Occipital lobe (tissue), 2 donors: ENCODE data around the gene PCDHB12. TPM values are rescaled to one million over a fixed set of nuclear protein-coding genes. Genes with fewer than 3 reads are reported as not detected.
"Not testable (repeated sequence)": the region's sequence is repeated elsewhere in the genome, so short reads cannot be mapped to it uniquely, and the experiment has no call there.

Experiments used
- DNase-seq: peaks from one replicate; lab custom pipeline; 2025; lab: John Stamatoyannopoulos, UW
- total RNA-seq: library from RNA; depleted of rRNA; stranded (reverse); fragments of >200 nt; gene quantifications from one replicate; pipeline ENCODE4 v1.2.3, GENCODE V29; 2014

The PCDHB12 gene
- total RNA-seq, 1 donor from 2014 or later = 14.8 TPM

GRCh38 chr5:141201646-141202045, 6.9 kb upstream of the PCDHB12 start:
- not testable (repeated sequence) for DNase-seq

- not testable (repeated sequence) for DNase-seq
These were observed 1.8 kb downstream of the PCDHB12 start for GRCh38 chr5:141210281-141210680.

GRCh38 chr5:141210849-141211248, 2.3 kb downstream of the PCDHB12 start:
- DNase-seq = not testable (repeated sequence)

- not testable (repeated sequence) for DNase-seq
These were observed 5.3 kb downstream of the PCDHB12 start, which contains the start of gene PCDHB13 for GRCh38 chr5:141213656-141214339. TSS of gene PCDHB13 (plus strand) at chr5:141213919. CDS start at chr5:141214124, 205 bp downstream.

GRCh38 chr5:141214583-141214982, 6.1 kb downstream of the PCDHB12 start:
- DNase-seq = not testable (repeated sequence)

- not testable (repeated sequence) for DNase-seq
These were observed 7.0 kb downstream of the PCDHB12 start for GRCh38 chr5:141215504-141215903.

- not testable (repeated sequence) for DNase-seq
These were observed 7.5 kb downstream of the PCDHB12 start for GRCh38 chr5:141216035-141216434.

- DNase-seq = no peak
These were observed 14.7 kb downstream of the PCDHB12 start, which contains the start of gene PCDHB14 for GRCh38 chr5:141223112-141223783. TSS of gene PCDHB14 (plus strand) at chr5:141223343. CDS start at chr5:141223506, 163 bp downstream.

DNA sequence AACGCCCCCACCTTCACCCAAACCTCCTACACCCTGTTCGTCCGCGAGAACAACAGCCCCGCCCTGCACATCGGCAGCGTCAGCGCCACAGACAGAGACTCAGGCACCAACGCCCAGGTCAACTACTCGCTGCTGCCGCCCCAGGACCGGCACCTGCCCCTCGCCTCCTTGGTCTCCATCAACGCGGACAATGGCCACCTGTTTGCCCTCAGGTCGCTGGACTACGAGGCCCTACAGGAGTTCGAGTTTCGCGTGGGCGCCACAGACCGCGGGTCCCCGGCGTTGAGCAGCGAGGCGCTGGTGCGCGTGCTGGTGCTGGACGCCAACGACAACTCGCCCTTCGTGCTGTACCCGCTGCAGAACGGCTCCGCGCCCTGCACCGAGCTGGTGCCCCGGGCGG, 16.3 kb downstream of the PCDHB12 start:
- DNase-seq = not testable (repeated sequence)

GRCh38 chr5:141225421-141225820, 16.9 kb downstream of the PCDHB12 start:
- DNase-seq = not testable (repeated sequence)

GRCh38 chr5:141234109-141234667, 25.7 kb downstream of the PCDHB12 start:
- DNase-seq = no peak

DNA sequence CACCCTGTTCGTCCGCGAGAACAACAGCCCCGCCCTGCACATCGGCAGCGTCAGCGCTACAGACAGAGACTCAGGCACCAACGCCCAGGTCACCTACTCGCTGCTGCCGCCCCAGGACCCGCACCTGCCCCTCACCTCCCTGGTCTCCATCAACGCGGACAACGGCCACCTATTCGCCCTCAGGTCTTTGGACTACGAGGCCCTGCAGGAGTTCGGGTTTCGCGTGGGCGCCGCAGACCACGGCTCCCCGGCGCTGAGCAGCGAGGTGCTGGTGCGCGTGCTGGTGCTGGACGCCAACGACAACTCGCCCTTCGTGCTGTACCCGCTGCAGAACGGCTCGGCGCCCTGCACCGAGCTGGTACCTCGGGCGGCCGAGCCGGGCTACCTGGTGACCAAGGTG, 27.4 kb downstream of the PCDHB12 start:
- DNase-seq = not testable (repeated sequence)

DNA sequence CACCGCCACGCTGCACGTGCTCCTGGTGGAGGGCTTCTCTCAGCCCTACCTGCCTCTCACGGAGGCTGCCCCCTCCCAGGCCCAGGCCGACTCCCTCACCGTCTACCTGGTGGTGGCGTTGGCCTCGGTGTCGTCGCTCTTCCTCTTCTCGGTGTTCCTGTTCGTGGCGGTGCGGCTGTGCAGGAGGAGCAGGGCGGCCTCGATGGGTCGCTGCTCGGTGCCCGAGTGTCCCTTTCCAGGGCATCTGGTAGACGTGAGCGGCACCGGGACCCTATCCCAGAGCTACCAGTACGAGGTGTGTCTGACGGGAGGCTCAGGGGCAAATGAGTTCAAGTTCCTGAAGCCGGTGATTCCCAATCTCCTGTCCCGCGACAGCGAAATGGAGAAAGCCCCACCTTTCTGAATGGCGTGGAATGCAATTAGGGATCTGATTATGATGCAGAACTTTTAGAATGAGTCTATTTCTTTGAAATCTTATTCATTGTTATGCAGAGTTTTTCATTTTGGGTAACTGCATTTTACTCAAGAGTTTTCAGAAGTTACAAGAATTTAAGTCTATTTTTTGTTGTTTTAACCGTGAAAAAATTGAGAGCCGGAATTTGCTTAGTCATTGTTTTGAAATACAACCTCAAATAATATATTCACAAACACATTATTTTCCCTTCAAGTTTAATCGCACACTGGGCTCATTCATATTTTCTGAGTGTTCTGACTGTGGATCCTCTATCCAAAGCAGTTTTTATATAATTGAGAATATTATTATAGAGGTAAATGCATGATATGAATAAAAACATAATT, 28.2 kb downstream of the PCDHB12 start:
- DNase-seq = no peak

- no peak for DNase-seq
These were observed 33.0 kb downstream of the PCDHB12 start for GRCh38 chr5:141241496-141241895.

GRCh38 chr5:141245250-141245717, 36.8 kb downstream of the PCDHB12 start, which contains the start of gene PCDHB15:
TSS of gene PCDHB15 (plus strand) at chr5:141245395. CDS start at chr5:141245579, 184 bp downstream.
- no peak for DNase-seq

- DNase-seq = not testable (repeated sequence)
These were observed 38.5 kb downstream of the PCDHB12 start for GRCh38 chr5:141246971-141247370.

DNA sequence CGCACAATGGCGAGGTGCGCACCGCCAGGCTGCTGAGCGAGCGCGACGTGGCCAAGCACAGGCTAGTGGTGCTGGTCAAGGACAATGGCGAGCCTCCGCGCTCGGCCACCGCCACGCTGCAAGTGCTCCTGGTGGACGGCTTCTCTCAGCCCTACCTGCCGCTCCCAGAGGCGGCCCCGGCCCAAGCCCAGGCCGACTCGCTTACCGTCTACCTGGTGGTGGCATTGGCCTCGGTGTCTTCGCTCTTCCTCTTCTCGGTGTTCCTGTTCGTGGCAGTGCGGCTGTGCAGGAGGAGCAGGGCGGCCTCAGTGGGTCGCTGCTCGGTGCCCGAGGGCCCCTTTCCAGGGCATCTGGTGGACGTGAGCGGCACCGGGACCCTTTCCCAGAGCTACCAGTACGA, 38.9 kb downstream of the PCDHB12 start:
- DNase-seq = not testable (repeated sequence)

DNA sequence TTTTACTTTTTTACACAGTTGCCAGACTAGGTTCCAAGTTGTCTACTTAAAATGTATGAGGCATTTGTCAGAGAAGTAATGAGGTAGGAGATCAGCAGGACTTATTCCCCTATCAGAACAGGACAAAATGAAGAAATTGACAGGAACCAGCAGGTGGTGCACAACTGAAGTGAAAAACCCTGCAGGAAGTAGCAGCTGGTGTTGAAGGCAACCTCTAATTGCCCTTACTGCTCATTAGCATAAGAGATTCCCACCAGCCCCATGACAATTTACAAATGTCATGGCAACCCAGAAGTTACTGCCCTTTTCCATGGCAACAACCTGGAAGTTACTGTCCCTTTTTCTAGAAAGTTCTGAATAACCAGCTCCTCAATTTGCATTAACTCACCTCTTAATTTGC, 42.1 kb downstream of the PCDHB12 start:
- DNase-seq = no peak

GRCh38 chr5:141258464-141258863, 49.9 kb downstream of the PCDHB12 start:
- no peak for DNase-seq

- DNase-seq = no peak
These were observed 50.4 kb downstream of the PCDHB12 start for GRCh38 chr5:141258948-141259347.
